ENCODE results near the gene SUSD4.

GRCh38 chr1:223176437-223176836 lies 187.5 kb downstream of the SUSD4 start:
- TF ChIP-seq EZH2 (IDR thresholded peaks at IDR 0.05) (no peak), EZH2phosphoT487 (IDR thresholded peaks at IDR 0.05) (no peak)
- TF ChIP-seq, protein P1, sequence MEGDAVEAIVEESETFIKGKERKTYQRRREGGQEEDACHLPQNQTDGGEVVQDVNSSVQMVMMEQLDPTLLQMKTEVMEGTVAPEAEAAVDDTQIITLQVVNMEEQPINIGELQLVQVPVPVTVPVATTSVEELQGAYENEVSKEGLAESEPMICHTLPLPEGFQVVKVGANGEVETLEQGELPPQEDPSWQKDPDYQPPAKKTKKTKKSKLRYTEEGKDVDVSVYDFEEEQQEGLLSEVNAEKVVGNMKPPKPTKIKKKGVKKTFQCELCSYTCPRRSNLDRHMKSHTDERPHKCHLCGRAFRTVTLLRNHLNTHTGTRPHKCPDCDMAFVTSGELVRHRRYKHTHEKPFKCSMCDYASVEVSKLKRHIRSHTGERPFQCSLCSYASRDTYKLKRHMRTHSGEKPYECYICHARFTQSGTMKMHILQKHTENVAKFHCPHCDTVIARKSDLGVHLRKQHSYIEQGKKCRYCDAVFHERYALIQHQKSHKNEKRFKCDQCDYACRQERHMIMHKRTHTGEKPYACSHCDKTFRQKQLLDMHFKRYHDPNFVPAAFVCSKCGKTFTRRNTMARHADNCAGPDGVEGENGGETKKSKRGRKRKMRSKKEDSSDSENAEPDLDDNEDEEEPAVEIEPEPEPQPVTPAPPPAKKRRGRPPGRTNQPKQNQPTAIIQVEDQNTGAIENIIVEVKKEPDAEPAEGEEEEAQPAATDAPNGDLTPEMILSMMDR (IDR thresholded peaks at IDR 0.05), result no peak
